Stimulated activated CD4-positive, alpha-beta T cell treated with anti-CD3 and anti-CD28 coated beads, TNF-alpha, amount 100 ng/mL, for 24 hours (primary cell): Measurements from ENCODE around the gene OTOP2.
A peak's percentile ranks its signal among the peaks of the same experiment; 100 is the strongest.
"Not testable (repeated sequence)": the region's sequence is repeated elsewhere in the genome, so short reads cannot be mapped to it uniquely, and the experiment has no call there.

Source experiments
- DNase-seq, 3 experiments: peaks; one replicate each; pipeline ENCODE4 v3.0.0-alpha.2; 2020; ENCODE audit warnings: low read depth in 3 of 3

The OTOP2 gene

GRCh38 chr17:74951680-74952421 lies 27.8 kb downstream of the OTOP2 start:
- no peak for DNase-seq

GRCh38 chr17:74952431-74953133 lies 28.5 kb downstream of the OTOP2 start:
- DNase-seq = no peak

- DNase-seq = no peak
Measured at GRCh38 chr17:74953134-74953687, 29.1 kb downstream of the OTOP2 start.

- no peak for DNase-seq
Measured at GRCh38 chr17:74954115-74954514, 30.0 kb downstream of the OTOP2 start.

- DNase-seq = no peak
Measured at GRCh38 chr17:74954665-74955421, 30.8 kb downstream of the OTOP2 start.

GRCh38 chr17:74956093-74956492 lies 32.0 kb downstream of the OTOP2 start:
- DNase-seq = no peak

- DNase-seq = peak; percentile 54 to 83 (median 57)
Measured at GRCh38 chr17:74957935-74958740, 34.1 kb downstream of the OTOP2 start.

GRCh38 chr17:74959826-74960515 lies 35.9 kb downstream of the OTOP2 start:
- DNase-seq = no peak

- DNase-seq = peak in 2 of 3 experiments; percentile 18 to 61
Measured at GRCh38 chr17:74960570-74961342, 36.7 kb downstream of the OTOP2 start.

GRCh38 chr17:74961657-74962350 lies 37.7 kb downstream of the OTOP2 start:
- peak; percentile 78 to 84 (median 84) for DNase-seq

GRCh38 chr17:74962622-74963394 lies 38.7 kb downstream of the OTOP2 start:
- no peak for DNase-seq

GRCh38 chr17:74963656-74964055 lies 39.6 kb downstream of the OTOP2 start:
- DNase-seq = no peak

GRCh38 chr17:74964246-74964761 lies 40.2 kb downstream of the OTOP2 start:
- DNase-seq = no peak

GRCh38 chr17:74964988-74965622 lies 41.0 kb downstream of the OTOP2 start:
- no peak for DNase-seq

- no peak for DNase-seq
Measured at GRCh38 chr17:74968361-74968780, 44.3 kb downstream of the OTOP2 start.

- DNase-seq = not testable (repeated sequence)
Measured at GRCh38 chr17:74969501-74969900, 45.4 kb downstream of the OTOP2 start.

- DNase-seq = no peak
Measured at GRCh38 chr17:74970395-74970794, 46.3 kb downstream of the OTOP2 start.
